IMR-90 (cell line): ENCODE results near the gene NKX1-1. TPM values are rescaled to one million over a fixed set of nuclear protein-coding genes. Genes with fewer than 3 reads are reported as not detected.

Experiments
- ATAC-seq: fragments of 200-7000 bp; cut with Tn5 transposase; 2 replicates; pipeline ENCODE4 v1.9.1; 2020; ENCODE audit warnings: low read depth, mild to moderate bottlenecking, moderate library complexity
- BruUV-seq: library from RNA; stranded (reverse); fragments of 400-500 nt; replicated peaks from 2 replicates; lab custom pipeline; 2021; lab: Mats Ljungman, UMichigan
- CTCF ChIA-PET: fragments of 300-600 bp; formaldehyde crosslinking; extraction: SDS; loops from one replicate; lab custom pipeline; 2021; ENCODE audit warnings: antibody characterized with exemption; lab: Yijun Ruan, JAX
- POLR2A ChIA-PET: fragments of 300-600 bp; sonication (Branson Sonifier 250); formaldehyde crosslinking; loops from one replicate; lab custom pipeline; 2022; ENCODE audit warnings: antibody characterized with exemption; ENCODE audit not compliant: unreplicated experiment; lab: Charles Lee
- DNase-seq: peaks from one replicate; pipeline ENCODE4 v3.0.0; 2013
- H2AFZ ChIP-seq: replicated peaks from 2 replicates; pipeline ENCODE3; 2013; ENCODE audit warnings: low read length, mild to moderate bottlenecking; ENCODE audit not compliant: poor library complexity
- H2AK5ac ChIP-seq: 2 replicates; pipeline ENCODE4 v1.6.1; 2013; ENCODE audit warnings: low read depth, low read length, inconsistent platforms
- H2AK9ac ChIP-seq: replicated peaks from 2 replicates; pipeline ENCODE3; 2013; ENCODE audit warnings: mild to moderate bottlenecking, low read depth, low read length, moderate library complexity; ENCODE audit not compliant: poor library complexity
- H2BK120ac ChIP-seq: 2 replicates; pipeline ENCODE4 v1.6.1; 2013; ENCODE audit warnings: low read depth, low read length, inconsistent platforms
- H2BK15ac ChIP-seq: 3 replicates; pipeline ENCODE4 v1.6.1; 2013; ENCODE audit warnings: low read depth, low read length, inconsistent platforms
- H2BK20ac ChIP-seq: 2 replicates; pipeline ENCODE4 v1.6.1; 2013; ENCODE audit warnings: low read depth, mild to moderate bottlenecking, inconsistent platforms, low read length, moderate library complexity
- H2BK5ac ChIP-seq: 2 replicates; pipeline ENCODE4 v1.6.1; 2013; ENCODE audit warnings: mild to moderate bottlenecking, low read depth, low read length, inconsistent platforms; ENCODE audit not compliant: poor library complexity, severe bottlenecking
- H3K14ac ChIP-seq: replicated peaks from 2 replicates; pipeline ENCODE4 v1.6.1; 2013; ENCODE audit warnings: low read depth, low read length, inconsistent platforms
- H3K18ac ChIP-seq: 2 replicates; pipeline ENCODE4 v1.6.1; 2013; ENCODE audit warnings: low read depth, low read length, control low read depth
- H3K23ac ChIP-seq: 2 replicates; pipeline ENCODE4 v1.6.1; 2013; ENCODE audit warnings: low read depth, low read length, inconsistent platforms
- H3K27ac ChIP-seq: 2 replicates; pipeline ENCODE4 v1.5.1; 2013; ENCODE audit warnings: mild to moderate bottlenecking, control low read depth, low read length; ENCODE audit not compliant: insufficient read depth
- H3K27me3 ChIP-seq: 2 replicates; pipeline ENCODE4 v1.6.1; 2013; ENCODE audit warnings: low read length; ENCODE audit not compliant: control insufficient read depth, insufficient read depth
- H3K36me3 ChIP-seq: 2 replicates; pipeline ENCODE4 v1.6.1; 2013; ENCODE audit warnings: low read length, mixed read lengths; ENCODE audit not compliant: control insufficient read depth, insufficient read depth
- H3K4ac ChIP-seq: 2 replicates; pipeline ENCODE4 v1.6.1; 2013; ENCODE audit warnings: low read depth, low read length, inconsistent platforms
- H3K4me1 ChIP-seq: 2 replicates; pipeline ENCODE4 v1.6.1; 2013; ENCODE audit warnings: low read length, mixed read lengths; ENCODE audit not compliant: control insufficient read depth, insufficient read depth
- H3K4me2 ChIP-seq: 2 replicates; pipeline ENCODE4 v1.6.1; 2013; ENCODE audit warnings: low read depth, mild to moderate bottlenecking, control low read depth, low read length, moderate library complexity
- H3K4me3 ChIP-seq: 2 replicates; pipeline ENCODE4 v1.5.1; 2013; ENCODE audit warnings: low read depth, mild to moderate bottlenecking, control low read depth, low read length, moderate library complexity; ENCODE audit not compliant: insufficient read depth
- H3K56ac ChIP-seq: 2 replicates; pipeline ENCODE4 v1.6.1; 2013; ENCODE audit warnings: low read length, inconsistent platforms; ENCODE audit not compliant: insufficient read depth; ENCODE audit errors: extremely low read depth
- H3K79me1 ChIP-seq, 2 experiments: 2 replicates each; pipeline ENCODE4 v1.6.1; 2013; ENCODE audit warnings: low read length in 2 of 2, inconsistent platforms in 1 of 2, low read depth in 1 of 2
- H3K9ac ChIP-seq: 2 replicates; pipeline ENCODE4 v1.6.1; 2013; ENCODE audit warnings: low read depth, low read length, control low read depth
- H3K9me1 ChIP-seq: 2 replicates; pipeline ENCODE4 v1.6.1; 2013; ENCODE audit warnings: low read length, inconsistent platforms; ENCODE audit not compliant: insufficient read depth
- H3K9me3 ChIP-seq: 2 replicates; pipeline ENCODE4 v1.6.1; 2013; ENCODE audit warnings: low read length; ENCODE audit not compliant: control insufficient read depth, insufficient read depth
- H4K20me1 ChIP-seq: 2 replicates; pipeline ENCODE4 v1.6.1; 2013; ENCODE audit warnings: low read length, inconsistent platforms; ENCODE audit not compliant: insufficient read depth
- H4K5ac ChIP-seq: 2 replicates; pipeline ENCODE4 v1.6.1; 2013; ENCODE audit warnings: mild to moderate bottlenecking, low read depth, low read length, control low read depth
- H4K8ac ChIP-seq, 2 experiments: 2 replicates each; pipeline ENCODE4 v1.6.1; 2013; ENCODE audit warnings: low read depth in 2 of 2, low read length in 2 of 2, control low read depth in 1 of 2, inconsistent platforms in 1 of 2
- H4K91ac ChIP-seq: 2 replicates; pipeline ENCODE4 v1.6.1; 2013; ENCODE audit warnings: low read depth, low read length, inconsistent platforms; ENCODE audit not compliant: insufficient read depth
- BHLHE40 ChIP-seq: fragments of 150-350 bp; IDR thresholded peaks from 2 replicates; pipeline ENCODE4 v1.6.1; 2016; ENCODE audit warnings: mild to moderate bottlenecking, low read depth, low read length
- CEBPB ChIP-seq: IDR thresholded peaks from 2 replicates; pipeline ENCODE4 v1.6.1; 2012; ENCODE audit warnings: low read depth, low read length, improper control_type of control experiment
- CHD1 ChIP-seq: IDR thresholded peaks from 2 replicates; pipeline ENCODE4 v1.6.1; 2012; ENCODE audit warnings: low read depth, low read length, improper control_type of control experiment
- ELK1 ChIP-seq: fragments of 150-350 bp; IDR thresholded peaks from 2 replicates; pipeline ENCODE4 v1.6.1; 2016; ENCODE audit warnings: low read depth, mild to moderate bottlenecking, low read length, moderate library complexity, borderline replicate concordance
- MXI1 ChIP-seq: IDR thresholded peaks from 2 replicates; pipeline ENCODE4 v1.6.1; 2012; ENCODE audit warnings: low read depth, mild to moderate bottlenecking, low read length, moderate library complexity, borderline replicate concordance
- NFE2L2 ChIP-seq: fragments of 150-350 bp; IDR thresholded peaks from 2 replicates; pipeline ENCODE4 v1.6.1; 2016; ENCODE audit warnings: low read depth, mild to moderate bottlenecking, low read length
- RFX5 ChIP-seq: IDR thresholded peaks from 2 replicates; pipeline ENCODE4 v1.8.0; 2012; ENCODE audit warnings: low read depth, mild to moderate bottlenecking, low read length, moderate library complexity
- WGBS, 2 experiments: methylation state at CpG; one replicate each; pipeline versions ENCODE4 v1.1.5 to v1.1.7; 2013; ENCODE audit warnings: missing lambda C conversion rate in 2 of 2; ENCODE audit not compliant: insufficient read length in 1 of 2; ENCODE audit errors: extremely low coverage in 2 of 2; 5-methylcytosine and 5-hydroxymethylcytosine counted together
- dilution Hi-C: fragments of 300-500 bp; cut with HindIII; formaldehyde crosslinking; loops from one replicate; pipeline ENCODE4 v1.14.3; 2018; ENCODE audit warnings: low sequenced_read_pairs; ENCODE audit not compliant: unreplicated experiment
- in situ Hi-C: fragments of 300-500 bp; cut with MboI; formaldehyde crosslinking; loops from 3 replicates; pipeline ENCODE4 v1.14.3; 2019; ENCODE audit warnings: low sequenced_read_pairs, inconsistent platforms, mixed read lengths
- intact Hi-C: fragments of 100-400 bp; cut with micrococcal nuclease; formaldehyde crosslinking; loops from 2 replicates; pipeline ENCODE4 v1.10.0; 2022
- polyA plus RNA-seq, 3 experiments: library from polyadenylated mRNA; depleted of rRNA; stranded (reverse); fragments of >200 nt; gene quantifications; 2 replicates each; pipeline ENCODE4 v1.2.3, GENCODE V29; 2012; ENCODE audit warnings: low replicate concordance in 1 of 3
- total RNA-seq: library from RNA; depleted of rRNA; stranded (reverse); fragments of >200 nt; gene quantifications from 2 replicates; pipeline ENCODE4 v1.2.3, GENCODE V29; 2012
- TF ChIP-seq, protein P1 (sequence below): conservative IDR thresholded peaks from 2 replicates; pipeline ENCODE4 v1.5.1; 2012; ENCODE audit warnings: mild to moderate bottlenecking, low read depth, low read length, improper control_type of control experiment

The NKX1-1 gene
- total and polyA plus RNA-seq, 2 of the 4 experiments (the other 2 are of a cell fraction), result not detected

DNA sequence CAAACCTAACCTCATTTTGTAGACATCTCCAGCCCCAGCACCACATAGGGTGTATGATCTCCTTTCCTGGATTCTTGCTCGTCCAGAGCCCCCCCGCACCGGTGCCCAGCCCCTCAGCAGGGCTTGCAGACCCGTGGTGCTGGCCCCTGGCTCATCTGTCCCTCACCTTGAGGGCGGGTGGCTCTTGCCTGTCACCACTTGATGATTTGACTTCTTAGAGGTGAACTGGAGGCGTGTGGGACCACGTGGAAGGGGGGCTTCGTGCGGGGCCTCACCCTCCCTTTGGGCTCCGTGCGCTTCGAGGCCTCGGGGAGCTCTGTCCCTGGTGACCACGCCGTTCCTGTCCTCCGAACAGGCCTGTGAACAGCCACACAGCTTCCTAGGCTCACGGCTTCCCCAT, 43.7 kb downstream of the NKX1-1 start:
- no peak for DNase-seq
- H3K4me3 ChIP-seq, result no peak overlapping the region
- H3K4me1 ChIP-seq, result 0 out of 2 replicates have a peak, but pooled peaks cover 2% of the 10 kb centered on the region
- 92% methylated on average over 16 of the region's 17 CpGs; no CpG with 5 or more reads in 1 of the 2 experiments for WGBS, 2 experiments
- in situ Hi-C loops (no loop called here), dilution Hi-C loops (no loop called here), intact Hi-C loops (loop anchor here (10.0 kb wide), 1 partner anchor 362 kb away; the partner anchor contains the start of genes TACC3 and TMEM129)
- H4K91ac ChIP-seq, result no peak overlapping the region
- H4K5ac ChIP-seq, result no peak overlapping the region
- no peak overlapping the region for H2AFZ ChIP-seq
- H3K9me1 ChIP-seq, result no peaks in the 10 kb centered on the region
- H3K36me3 ChIP-seq, result peaks cover 22% of the 10 kb centered on the region
- no peak overlapping the region for H3K4me2 ChIP-seq
- ChIA-PET CTCF (no interaction called here), POLR2A (no interaction called here)
- no peak overlapping the region for H3K9ac ChIP-seq
- no peak overlapping the region for H3K27ac ChIP-seq
- H2BK15ac ChIP-seq, result no peak overlapping the region
- no peak overlapping the region for H4K8ac ChIP-seq
- BruUV-seq, result no TSS peak
- H3K18ac ChIP-seq, result no peak overlapping the region
- no peak overlapping the region for H2BK5ac ChIP-seq
- H3K4ac ChIP-seq, result no peak overlapping the region
- H3K27me3 ChIP-seq, result no peaks in the 10 kb centered on the region
- no peak overlapping the region for H2BK120ac ChIP-seq
- H3K9me3 ChIP-seq, result no peaks in the 10 kb centered on the region
- H2AK5ac ChIP-seq, result no peak overlapping the region
- TF ChIP-seq ELK1 (no peak), RFX5 (no peak), CEBPB (no peak), CHD1 (no peak), NFE2L2 (no peak), BHLHE40 (no peak), MXI1 (no peak)
- TF ChIP-seq, protein P1, sequence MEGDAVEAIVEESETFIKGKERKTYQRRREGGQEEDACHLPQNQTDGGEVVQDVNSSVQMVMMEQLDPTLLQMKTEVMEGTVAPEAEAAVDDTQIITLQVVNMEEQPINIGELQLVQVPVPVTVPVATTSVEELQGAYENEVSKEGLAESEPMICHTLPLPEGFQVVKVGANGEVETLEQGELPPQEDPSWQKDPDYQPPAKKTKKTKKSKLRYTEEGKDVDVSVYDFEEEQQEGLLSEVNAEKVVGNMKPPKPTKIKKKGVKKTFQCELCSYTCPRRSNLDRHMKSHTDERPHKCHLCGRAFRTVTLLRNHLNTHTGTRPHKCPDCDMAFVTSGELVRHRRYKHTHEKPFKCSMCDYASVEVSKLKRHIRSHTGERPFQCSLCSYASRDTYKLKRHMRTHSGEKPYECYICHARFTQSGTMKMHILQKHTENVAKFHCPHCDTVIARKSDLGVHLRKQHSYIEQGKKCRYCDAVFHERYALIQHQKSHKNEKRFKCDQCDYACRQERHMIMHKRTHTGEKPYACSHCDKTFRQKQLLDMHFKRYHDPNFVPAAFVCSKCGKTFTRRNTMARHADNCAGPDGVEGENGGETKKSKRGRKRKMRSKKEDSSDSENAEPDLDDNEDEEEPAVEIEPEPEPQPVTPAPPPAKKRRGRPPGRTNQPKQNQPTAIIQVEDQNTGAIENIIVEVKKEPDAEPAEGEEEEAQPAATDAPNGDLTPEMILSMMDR, result no peak
- H3K56ac ChIP-seq, result no peak overlapping the region
- H4K20me1 ChIP-seq, result no peaks in the 10 kb centered on the region
- H3K23ac ChIP-seq, result no peak overlapping the region
- no peak overlapping the region for H3K14ac ChIP-seq
- H3K79me1 ChIP-seq, result no peaks in the 10 kb centered on the region; a peak in 1 of 4 replicates
- H2BK20ac ChIP-seq, result no peak overlapping the region
- no peak for ATAC-seq
- no peak overlapping the region for H2AK9ac ChIP-seq
